Measurements from ENCODE around the gene SHC3. TPM values are rescaled to one million over a fixed set of nuclear protein-coding genes. Genes with fewer than 3 reads are reported as not detected.

SHC3 gene
- total and polyA plus RNA-seq, 2 donors (not counting 1 experiment from before 2014, with no cell fraction given) = 1.7 to 16.2 TPM

- Histone ChIP-seq H3K4me1 (ENCODE audit: control insufficient read depth, extremely low read depth, insufficient read depth, low read length) (no peaks in the 10 kb centered on the region), H3K36me3 (ENCODE audit: control insufficient read depth, insufficient read depth, low read length) (no peaks in the 10 kb centered on the region), H3K9ac (ENCODE audit: insufficient read depth, low read length) (no peak overlapping the region), H4K20me1 (ENCODE audit: control insufficient read depth, extremely low read depth, insufficient read depth, low read length) (no peaks in the 10 kb centered on the region), H3K4me3 (replicated peaks in 1 of 4; ENCODE audit: control extremely low read depth in 1 of 4, insufficient read depth in 1 of 4, low read depth in 3 of 4, low read length in 4 of 4) (no peak overlapping the region), H3K4me2 (ENCODE audit: extremely low read depth, insufficient read depth, low read length) (no peak overlapping the region), H3K9me3 (ENCODE audit: control insufficient read depth, insufficient read depth, low read depth, low read length) (no peaks in the 10 kb centered on the region), H3K27ac (ENCODE audit: insufficient read depth, low read length) (no peak overlapping the region), H3K27me3 (ENCODE audit: control insufficient read depth, insufficient read depth, low read length) (no peaks in the 10 kb centered on the region), H2AFZ (ENCODE audit: low read length) (no peak overlapping the region), H3K79me2 (ENCODE audit: control insufficient read depth, insufficient read depth, low read length) (no peaks in the 10 kb centered on the region)
- DNase-seq (ENCODE audit: low read depth in 2 of 2) = no peak
- TF ChIP-seq CTCF (conservative IDR thresholded peaks at IDR 0.05 in 1 of 2, IDR thresholded peaks at IDR 0.05 in 1 of 2; ENCODE audit: low read depth in 1 of 2, low read length in 2 of 2) (no peak), EZH2 (IDR thresholded peaks at IDR 0.05; ENCODE audit: low read length, missing control alignments) (no peak)
These were observed 193.0 kb downstream of the SHC3 start for GRCh38 chr9:88985616-88986015.

GRCh38 chr9:88984543-88984883 lies 194.1 kb downstream of the SHC3 start:
- no peak overlapping the region for H3K4me2 ChIP-seq (ENCODE audit: extremely low read depth, insufficient read depth, low read length)
- no peak for DNase-seq (ENCODE audit: low read depth in 2 of 2)
- H3K4me1 ChIP-seq (ENCODE audit: control insufficient read depth, extremely low read depth, insufficient read depth, low read length) = no peaks in the 10 kb centered on the region
- H2AFZ ChIP-seq (ENCODE audit: low read length) = no peak overlapping the region
- no peaks in the 10 kb centered on the region for H4K20me1 ChIP-seq (ENCODE audit: control insufficient read depth, extremely low read depth, insufficient read depth, low read length)
- H3K9me3 ChIP-seq (ENCODE audit: control insufficient read depth, insufficient read depth, low read depth, low read length) = no peaks in the 10 kb centered on the region
- no peaks in the 10 kb centered on the region for H3K27me3 ChIP-seq (ENCODE audit: control insufficient read depth, insufficient read depth, low read length)
- no peak for TF ChIP-seq CTCF (conservative IDR thresholded peaks at IDR 0.05 in 1 of 2, IDR thresholded peaks at IDR 0.05 in 1 of 2; ENCODE audit: low read depth in 1 of 2, low read length in 2 of 2)
- no peak for TF ChIP-seq EZH2 (IDR thresholded peaks at IDR 0.05; ENCODE audit: low read length, missing control alignments)
- H3K79me2 ChIP-seq (ENCODE audit: control insufficient read depth, insufficient read depth, low read length) = no peaks in the 10 kb centered on the region
- H3K36me3 ChIP-seq (ENCODE audit: control insufficient read depth, insufficient read depth, low read length) = no peaks in the 10 kb centered on the region
- H3K27ac ChIP-seq (ENCODE audit: insufficient read depth, low read length) = no peak overlapping the region
- H3K9ac ChIP-seq (ENCODE audit: insufficient read depth, low read length) = no peak overlapping the region
- no peak overlapping the region for H3K4me3 ChIP-seq (replicated peaks in 1 of 4; ENCODE audit: control extremely low read depth in 1 of 4, insufficient read depth in 1 of 4, low read depth in 3 of 4, low read length in 4 of 4)

GRCh38 chr9:88983865-88984542 lies 194.6 kb downstream of the SHC3 start:
- Histone ChIP-seq H3K4me2 (ENCODE audit: extremely low read depth, insufficient read depth, low read length) (no peak overlapping the region), H2AFZ (ENCODE audit: low read length) (no peak overlapping the region)

More at GRCh38 chr9:88983865-88984542, 194.6 kb downstream of the SHC3 start:
- DNase-seq (ENCODE audit: low read depth in 2 of 2) = no peak
- Histone ChIP-seq H3K9ac (ENCODE audit: insufficient read depth, low read length) (no peak overlapping the region), H3K9me3 (ENCODE audit: control insufficient read depth, insufficient read depth, low read depth, low read length) (no peaks in the 10 kb centered on the region), H4K20me1 (ENCODE audit: control insufficient read depth, extremely low read depth, insufficient read depth, low read length) (no peaks in the 10 kb centered on the region), H3K27me3 (ENCODE audit: control insufficient read depth, insufficient read depth, low read length) (no peaks in the 10 kb centered on the region), H3K4me1 (ENCODE audit: control insufficient read depth, extremely low read depth, insufficient read depth, low read length) (no peaks in the 10 kb centered on the region), H3K36me3 (ENCODE audit: control insufficient read depth, insufficient read depth, low read length) (no peaks in the 10 kb centered on the region), H3K27ac (ENCODE audit: insufficient read depth, low read length) (no peak overlapping the region), H3K4me3 (replicated peaks in 1 of 4; ENCODE audit: control extremely low read depth in 1 of 4, insufficient read depth in 1 of 4, low read depth in 3 of 4, low read length in 4 of 4) (no peak overlapping the region), H3K79me2 (ENCODE audit: control insufficient read depth, insufficient read depth, low read length) (no peaks in the 10 kb centered on the region)
- no peak for TF ChIP-seq EZH2 (IDR thresholded peaks at IDR 0.05; ENCODE audit: low read length, missing control alignments)
- no peak for TF ChIP-seq CTCF (conservative IDR thresholded peaks at IDR 0.05 in 1 of 2, IDR thresholded peaks at IDR 0.05 in 1 of 2; ENCODE audit: low read depth in 1 of 2, low read length in 2 of 2)
